HEK293 (cell line): ENCODE results near the gene BORCS5.

ENCODE experiments used
- CTCF ChIP-seq: fragments of 450-650 bp; formaldehyde crosslinking; IDR thresholded peaks from 2 replicates; pipeline ENCODE4 v1.5.1; 2016; ENCODE audit warnings: missing biosample characterization, missing genetic modification characterization
- GLI4 ChIP-seq: fragments of 450-650 bp; formaldehyde crosslinking; IDR thresholded peaks from 2 replicates; pipeline ENCODE4 v1.5.1; 2016; ENCODE audit warnings: missing biosample characterization, missing genetic modification characterization
- KLF16 ChIP-seq: fragments of 450-650 bp; formaldehyde crosslinking; IDR thresholded peaks from 2 replicates; pipeline ENCODE4 v1.5.1; 2017; ENCODE audit warnings: missing biosample characterization, missing genetic modification characterization
- REST ChIP-seq: fragments of 450-650 bp; formaldehyde crosslinking; IDR thresholded peaks from 2 replicates; pipeline ENCODE4 v1.5.1; 2016; ENCODE audit warnings: missing biosample characterization, missing genetic modification characterization
- SALL2 ChIP-seq: fragments of 450-650 bp; formaldehyde crosslinking; IDR thresholded peaks from 2 replicates; pipeline ENCODE4 v1.5.0; 2017; ENCODE audit warnings: missing biosample characterization, mild to moderate bottlenecking, missing genetic modification characterization, borderline replicate concordance
- ZBTB44 ChIP-seq: fragments of 450-650 bp; IDR thresholded peaks from 2 replicates; pipeline ENCODE4 v1.5.1; 2018; ENCODE audit warnings: missing biosample characterization, mild to moderate bottlenecking, missing genetic modification characterization
- ZBTB8A ChIP-seq: fragments of 450-650 bp; formaldehyde crosslinking; IDR thresholded peaks from 2 replicates; pipeline ENCODE4 v1.5.1; 2016; ENCODE audit warnings: missing biosample characterization, missing genetic modification characterization
- ZNF184 ChIP-seq: fragments of 450-650 bp; IDR thresholded peaks from 2 replicates; pipeline ENCODE4 v1.5.1; 2018; ENCODE audit warnings: missing biosample characterization, mild to moderate bottlenecking, missing genetic modification characterization
- ZNF341 ChIP-seq: fragments of 450-650 bp; formaldehyde crosslinking; IDR thresholded peaks from 2 replicates; pipeline ENCODE4; 2016; ENCODE audit warnings: low read depth, missing biosample characterization, missing genetic modification characterization
- ZNF530 ChIP-seq: fragments of 450-650 bp; formaldehyde crosslinking; IDR thresholded peaks from 2 replicates; pipeline ENCODE4 v1.5.1; 2016; ENCODE audit warnings: low read depth, missing biosample characterization, missing genetic modification characterization
- ZNF555 ChIP-seq: fragments of 450-650 bp; formaldehyde crosslinking; conservative IDR thresholded peaks from 2 replicates; pipeline ENCODE4 v1.5.1; 2017; ENCODE audit warnings: missing biosample characterization, mild to moderate bottlenecking, missing genetic modification characterization, inconsistent platforms
- ZNF629 ChIP-seq: fragments of 450-650 bp; formaldehyde crosslinking; IDR thresholded peaks from 2 replicates; pipeline ENCODE4 v1.5.1; 2017; ENCODE audit warnings: missing biosample characterization, missing genetic modification characterization
- ZSCAN30 ChIP-seq: fragments of 450-650 bp; IDR thresholded peaks from 2 replicates; pipeline ENCODE4 v1.5.1; 2018; ENCODE audit warnings: missing biosample characterization, mild to moderate bottlenecking, missing genetic modification characterization, moderate library complexity
- TF ChIP-seq, protein P1 (sequence below): fragments of 450-650 bp; formaldehyde crosslinking; IDR thresholded peaks from 2 replicates; pipeline ENCODE4 v1.5.1; 2016; ENCODE audit warnings: missing biosample characterization, missing genetic modification characterization

DNA sequence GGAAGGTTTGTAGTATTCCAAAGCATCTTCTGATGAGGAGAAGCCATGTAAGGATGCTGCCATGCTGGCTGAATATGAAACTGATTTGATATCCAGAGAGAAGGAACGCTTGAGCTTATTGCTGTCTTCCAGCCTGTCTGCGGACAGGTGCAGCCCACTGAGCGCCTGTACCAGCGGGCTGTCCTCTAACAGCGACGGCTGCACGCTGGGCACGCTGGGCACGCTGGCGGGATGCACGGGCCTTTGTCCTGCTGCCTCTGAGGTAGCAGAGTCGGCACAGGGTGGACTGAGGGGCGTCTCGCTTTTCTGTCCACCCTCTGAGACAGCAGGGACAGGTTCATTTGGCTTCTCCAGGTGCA is 120.6 kb downstream of the BORCS5 start:
- TF ChIP-seq CTCF (tag by site-specific recombination) (no peak), ZNF341 (no peak), ZNF530 (tag by site-specific recombination) (no peak), SALL2 (tag by site-specific recombination) (no peak), ZNF555 (tag by site-specific recombination) (no peak), ZNF629 (tag by site-specific recombination) (no peak), ZBTB8A (tag by site-specific recombination) (no peak), KLF16 (tag by site-specific recombination) (no peak), ZNF184 (tag by site-specific recombination) (no peak), REST (tag by site-specific recombination) (no peak), ZBTB44 (tag by site-specific recombination) (no peak), ZSCAN30 (tag by site-specific recombination) (no peak), GLI4 (tag by site-specific recombination) (no peak)
- TF ChIP-seq, protein P1, sequence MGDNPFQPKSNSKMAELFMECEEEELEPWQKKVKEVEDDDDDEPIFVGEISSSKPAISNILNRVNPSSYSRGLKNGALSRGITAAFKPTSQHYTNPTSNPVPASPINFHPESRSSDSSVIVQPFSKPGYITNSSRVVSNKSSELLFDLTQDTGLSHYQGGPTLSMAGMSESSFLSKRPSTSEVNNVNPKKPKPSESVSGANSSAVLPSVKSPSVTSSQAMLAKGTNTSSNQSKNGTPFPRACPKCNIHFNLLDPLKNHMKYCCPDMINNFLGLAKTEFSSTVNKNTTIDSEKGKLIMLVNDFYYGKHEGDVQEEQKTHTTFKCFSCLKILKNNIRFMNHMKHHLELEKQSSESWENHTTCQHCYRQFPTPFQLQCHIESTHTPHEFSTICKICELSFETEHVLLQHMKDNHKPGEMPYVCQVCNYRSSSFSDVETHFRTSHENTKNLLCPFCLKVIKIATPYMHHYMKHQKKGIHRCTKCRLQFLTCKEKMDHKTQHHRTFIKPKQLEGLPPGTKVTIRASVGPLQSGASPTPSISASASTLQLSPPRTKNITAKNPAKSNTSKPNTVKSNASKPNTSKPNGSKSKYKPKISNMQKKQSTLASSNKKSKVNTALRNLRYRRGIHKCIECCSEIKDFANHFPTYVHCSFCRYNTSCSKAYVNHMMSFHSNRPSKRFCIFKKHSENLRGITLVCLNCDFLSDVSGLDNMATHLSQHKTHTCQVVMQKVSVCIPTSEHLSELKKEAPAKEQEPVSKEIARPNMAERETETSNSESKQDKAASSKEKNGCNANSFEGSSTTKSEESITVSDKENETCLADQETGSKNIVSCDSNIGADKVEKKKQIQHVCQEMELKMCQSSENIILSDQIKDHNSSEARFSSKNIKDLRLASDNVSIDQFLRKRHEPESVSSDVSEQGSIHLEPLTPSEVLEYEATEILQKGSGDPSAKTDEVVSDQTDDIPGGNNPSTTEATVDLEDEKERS = no peak
